ENCODE data around the gene TMEM109. TPM values are rescaled to one million over a fixed set of nuclear protein-coding genes. Genes with fewer than 3 reads are reported as not detected.

TMEM109 gene
- total and polyA plus RNA-seq, 2 of the 4 experiments (the other 2 are of a cell fraction), result 15.1 to 69.7 TPM

DNA sequence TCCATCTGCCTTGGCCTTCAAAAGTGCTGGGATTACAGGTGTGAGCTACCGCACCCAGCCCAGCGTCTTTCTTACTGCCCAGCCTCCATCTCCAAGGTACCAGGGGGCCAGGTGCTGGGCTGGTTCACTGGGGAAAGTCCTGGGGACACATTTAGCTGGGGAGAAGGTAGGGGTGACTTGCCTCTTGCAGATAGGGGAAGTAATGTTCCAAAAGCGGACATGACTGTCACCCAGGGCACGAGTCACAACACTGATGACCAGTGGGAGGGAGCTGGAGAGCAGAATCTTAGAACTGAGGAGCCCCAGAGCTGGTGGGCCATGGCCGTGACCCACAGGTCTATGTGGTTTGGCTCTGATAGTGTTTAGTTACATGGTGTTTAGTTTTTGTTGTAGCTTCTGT lies 40.5 kb downstream of the TMEM109 start:
- DNase-seq, result no peak
- H3K9ac ChIP-seq (ENCODE audit: low read depth, low read length), result no peak overlapping the region
- POLR2A ChIA-PET (ENCODE audit: unreplicated experiment), result no interaction called here
- H3K23ac ChIP-seq (ENCODE audit: low read depth, low read length), result no peak overlapping the region
- no peak overlapping the region for H2AK5ac ChIP-seq (ENCODE audit: low read depth, low read length)
- H3K9me1 ChIP-seq (ENCODE audit: insufficient read depth, low read length), result no peaks in the 10 kb centered on the region
- H4K8ac ChIP-seq (ENCODE audit: low read depth in 2 of 2, low read length in 2 of 2), result no peak overlapping the region
- H2BK20ac ChIP-seq (ENCODE audit: low read depth, low read length), result no peak overlapping the region
- no peaks in the 10 kb centered on the region for H3K36me3 ChIP-seq (ENCODE audit: control insufficient read depth, insufficient read depth, low read length)
- peaks cover 5% of the 10 kb centered on the region for H3K27me3 ChIP-seq (ENCODE audit: control insufficient read depth, insufficient read depth, low read length)
- no peak overlapping the region for H2BK120ac ChIP-seq (ENCODE audit: low read depth, low read length)
- intact Hi-C loops (cut with micrococcal nuclease) (no loop called here), in situ Hi-C loops (cut with MboI; ENCODE audit: low sequenced_read_pairs) (no loop called here), dilution Hi-C loops (cut with HindIII; ENCODE audit: low sequenced_read_pairs, unreplicated experiment) (no loop called here)
- H3K4me3 ChIP-seq (ENCODE audit: insufficient read depth, low read depth, low read length), result no peak overlapping the region
- no peak overlapping the region for H4K91ac ChIP-seq (ENCODE audit: insufficient read depth, low read depth, low read length)
- WGBS, 2 experiments (ENCODE audit: extremely low coverage in 2 of 2, insufficient read length in 1 of 2), result no CpG with 5 or more reads among the region's 5 CpGs
- H3K18ac ChIP-seq (ENCODE audit: low read depth, low read length), result no peak overlapping the region
- no peak overlapping the region for H4K5ac ChIP-seq (ENCODE audit: low read depth, low read length)
- H2BK5ac ChIP-seq (ENCODE audit: low read depth, low read length, poor library complexity, severe bottlenecking), result no peak overlapping the region
- no peak overlapping the region for H2AFZ ChIP-seq (replicated peaks; ENCODE audit: low read length, poor library complexity)
- TF ChIP-seq FOS (IDR thresholded peaks at IDR 0.05; ENCODE audit: low read depth, low read length) (no peak), MAZ (IDR thresholded peaks at IDR 0.05; ENCODE audit: borderline replicate concordance, low read depth, low read length) (no peak), CHD1 (IDR thresholded peaks at IDR 0.05; ENCODE audit: low read depth, low read length) (no peak), BHLHE40 (IDR thresholded peaks at IDR 0.05; ENCODE audit: low read depth, low read length) (no peak), MXI1 (IDR thresholded peaks at IDR 0.05; ENCODE audit: borderline replicate concordance, low read depth, low read length) (no peak)
- no peak overlapping the region for H3K4me2 ChIP-seq (ENCODE audit: low read depth, low read length)
- H3K9me3 ChIP-seq (ENCODE audit: control insufficient read depth, insufficient read depth, low read length), result no peaks in the 10 kb centered on the region
- H3K14ac ChIP-seq (replicated peaks; ENCODE audit: low read depth, low read length), result no peak overlapping the region
- H3K79me1 ChIP-seq (ENCODE audit: low read depth in 1 of 2, low read length in 2 of 2), result no peaks in the 10 kb centered on the region; a peak in 1 of 4 replicates
- BruUV-seq (replicated peaks), result no TSS peak
- no peak overlapping the region for H2AK9ac ChIP-seq (replicated peaks; ENCODE audit: low read depth, low read length, poor library complexity)
- H3K27ac ChIP-seq (ENCODE audit: insufficient read depth, low read length), result no peak overlapping the region
- H3K4ac ChIP-seq (ENCODE audit: low read depth, low read length), result no peak overlapping the region
- CTCF ChIA-PET, result no interaction called here
- no peak for ATAC-seq (ENCODE audit: low read depth)
- no peak overlapping the region for H3K56ac ChIP-seq (ENCODE audit: extremely low read depth, insufficient read depth, low read length)
- H3K4me1 ChIP-seq (ENCODE audit: control insufficient read depth, insufficient read depth, low read length), result peaks cover 12% of the 10 kb centered on the region
- no peak overlapping the region for H2BK15ac ChIP-seq (ENCODE audit: low read depth, low read length)
- H4K20me1 ChIP-seq (ENCODE audit: insufficient read depth, low read length), result no peaks in the 10 kb centered on the region
